Fibroblast of pulmonary artery (primary cell): ENCODE data around the gene PDSS2.
"Not testable (repeated sequence)": the region's sequence is repeated elsewhere in the genome, so short reads cannot be mapped to it uniquely, and the experiment has no call there.

Experiments used
- DNase-seq: peaks from one replicate; pipeline ENCODE4 v3.0.0-alpha.2; 2010; ENCODE audit warnings: low read depth
- H3K4me3 ChIP-seq: replicated peaks from 2 replicates; pipeline ENCODE4 v1.5.1; 2011; ENCODE audit warnings: low read depth, mild to moderate bottlenecking, control low read depth, low read length, moderate library complexity
- CTCF ChIP-seq: IDR thresholded peaks from 2 replicates; pipeline ENCODE4 v1.5.1; 2011; ENCODE audit warnings: mild to moderate bottlenecking, control low read depth, low read length, inconsistent platforms; ENCODE audit errors: missing control alignments

PDSS2 gene

GRCh38 chr6:107435798-107436197, 23.6 kb downstream of the PDSS2 start:
- no peak for TF ChIP-seq CTCF
- DNase-seq, result peak; percentile 25
- H3K4me3 ChIP-seq, result no peak overlapping the region

- DNase-seq, result no peak
- no peak overlapping the region for H3K4me3 ChIP-seq
- TF ChIP-seq CTCF, result no peak
These were observed 24.6 kb downstream of the PDSS2 start for GRCh38 chr6:107434812-107435211.

- DNase-seq, H3K4me3 ChIP-seq: not testable (repeated sequence)
These were observed 33.4 kb downstream of the PDSS2 start for GRCh38 chr6:107425951-107426350.

GRCh38 chr6:107423474-107423990, 35.8 kb downstream of the PDSS2 start:
- TF ChIP-seq CTCF, result no peak
- no peak overlapping the region for H3K4me3 ChIP-seq

GRCh38 chr6:107421696-107422256, 37.6 kb downstream of the PDSS2 start:
- no peak for DNase-seq
- H3K4me3 ChIP-seq, result no peak overlapping the region
- TF ChIP-seq CTCF, result no peak

More at GRCh38 chr6:107423474-107423990, 35.8 kb downstream of the PDSS2 start:
- no peak for DNase-seq

- no peak overlapping the region for H3K4me3 ChIP-seq
- DNase-seq, result peak; percentile 36
- TF ChIP-seq CTCF, result no peak
These were observed 39.6 kb downstream of the PDSS2 start for GRCh38 chr6:107419733-107420132.

- peak; percentile 33 for DNase-seq
- no peak overlapping the region for H3K4me3 ChIP-seq
- peak; percentile 66 for TF ChIP-seq CTCF
These were observed 41.2 kb downstream of the PDSS2 start for GRCh38 chr6:107418118-107418517.
